Dermis microvascular lymphatic vessel endothelial cell (primary cell): ENCODE data around the gene CFAP251. TPM values are rescaled to one million over a fixed set of nuclear protein-coding genes. Genes with fewer than 3 reads are reported as not detected.

Experiments
- DNase-seq, 2 donors: peaks; one replicate each; pipeline versions ENCODE4 v3.0.0 to v3.0.0-alpha.2; 2010; ENCODE audit warnings: low read depth in 2 of 2
- total RNA-seq: library from RNA; depleted of rRNA; stranded (reverse); fragments of >200 nt; gene quantifications from 2 replicates; pipeline ENCODE4 v1.2.1, GENCODE V29; 2014

Gene CFAP251
- total RNA-seq, 1 donor from 2014 or later, result 2.3 TPM

- DNase-seq, result no peak
These were observed 83.2 kb downstream of the CFAP251 start for GRCh38 chr12:122001466-122002209.

GRCh38 chr12:122003651-122004611, 85.5 kb downstream of the CFAP251 start:
- no peak for DNase-seq

GRCh38 chr12:122004633-122005071, 86.3 kb downstream of the CFAP251 start:
- DNase-seq, result no peak

GRCh38 chr12:122005252-122005776, 86.9 kb downstream of the CFAP251 start:
- no peak for DNase-seq

- DNase-seq, result no peak
These were observed 88.0 kb downstream of the CFAP251 start for GRCh38 chr12:122006186-122006926.

GRCh38 chr12:122009741-122010140, 91.3 kb downstream of the CFAP251 start:
- no peak for DNase-seq

GRCh38 chr12:122012184-122012583, 93.8 kb downstream of the CFAP251 start:
- no peak for DNase-seq

GRCh38 chr12:122013136-122013535, 94.7 kb downstream of the CFAP251 start:
- DNase-seq, result no peak

- DNase-seq, result no peak
These were observed 95.6 kb downstream of the CFAP251 start for GRCh38 chr12:122013791-122014590.

GRCh38 chr12:122014781-122015180, 96.4 kb downstream of the CFAP251 start:
- DNase-seq, result no peak

GRCh38 chr12:122018457-122018856, 100.1 kb downstream of the CFAP251 start:
- no peak for DNase-seq

- DNase-seq, result no peak
These were observed 100.5 kb downstream of the CFAP251 start for GRCh38 chr12:122018937-122019336.

- DNase-seq, result no peak
These were observed 102.4 kb downstream of the CFAP251 start for GRCh38 chr12:122020795-122021192.

- peak in 1 of 2 donors; percentile 17 for DNase-seq
These were observed 102.9 kb downstream of the CFAP251 start for GRCh38 chr12:122021193-122021821.

GRCh38 chr12:122021822-122022392, 103.5 kb downstream of the CFAP251 start, which contains the start of gene BCL7A:
TSS of gene BCL7A (plus strand) at chr12:122021884. CDS start at chr12:122022092, 208 bp downstream.
- DNase-seq, result peak; percentile 51 to 78

- peak in 1 of 2 donors; percentile 29 for DNase-seq
These were observed 104.3 kb downstream of the CFAP251 start for GRCh38 chr12:122022393-122023338.

- DNase-seq, result peak; percentile 57 to 88
These were observed 105.1 kb downstream of the CFAP251 start for GRCh38 chr12:122023339-122024131.
